ENCODE data around the gene ZDHHC6. TPM values are rescaled to one million over a fixed set of nuclear protein-coding genes. Genes with fewer than 3 reads are reported as not detected.

ZDHHC6 gene
- total RNA-seq, 1 donor from 2014 or later: 37.1 TPM

- no peaks in the 10 kb centered on the region for H3K9me3 Mint-ChIP-seq
- DNase-seq (ENCODE audit: low spot score in 2 of 2, unreplicated experiment in 2 of 2): no peak
- no peak overlapping the region for H3K27ac Mint-ChIP-seq
- TF ChIP-seq, protein P1, sequence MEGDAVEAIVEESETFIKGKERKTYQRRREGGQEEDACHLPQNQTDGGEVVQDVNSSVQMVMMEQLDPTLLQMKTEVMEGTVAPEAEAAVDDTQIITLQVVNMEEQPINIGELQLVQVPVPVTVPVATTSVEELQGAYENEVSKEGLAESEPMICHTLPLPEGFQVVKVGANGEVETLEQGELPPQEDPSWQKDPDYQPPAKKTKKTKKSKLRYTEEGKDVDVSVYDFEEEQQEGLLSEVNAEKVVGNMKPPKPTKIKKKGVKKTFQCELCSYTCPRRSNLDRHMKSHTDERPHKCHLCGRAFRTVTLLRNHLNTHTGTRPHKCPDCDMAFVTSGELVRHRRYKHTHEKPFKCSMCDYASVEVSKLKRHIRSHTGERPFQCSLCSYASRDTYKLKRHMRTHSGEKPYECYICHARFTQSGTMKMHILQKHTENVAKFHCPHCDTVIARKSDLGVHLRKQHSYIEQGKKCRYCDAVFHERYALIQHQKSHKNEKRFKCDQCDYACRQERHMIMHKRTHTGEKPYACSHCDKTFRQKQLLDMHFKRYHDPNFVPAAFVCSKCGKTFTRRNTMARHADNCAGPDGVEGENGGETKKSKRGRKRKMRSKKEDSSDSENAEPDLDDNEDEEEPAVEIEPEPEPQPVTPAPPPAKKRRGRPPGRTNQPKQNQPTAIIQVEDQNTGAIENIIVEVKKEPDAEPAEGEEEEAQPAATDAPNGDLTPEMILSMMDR (IDR thresholded peaks at IDR 0.05; ENCODE audit: unreplicated experiment): no peak
- no peaks in the 10 kb centered on the region for H3K36me3 Mint-ChIP-seq
- no peaks in the 10 kb centered on the region for H3K27me3 Mint-ChIP-seq (ENCODE audit: low read depth)
- peaks cover under 1% of the 10 kb centered on the region for H3K4me1 Mint-ChIP-seq
- no peak overlapping the region for H3K4me3 Mint-ChIP-seq
Observed at GRCh38 chr10:112484399-112484798, 37.7 kb upstream of the ZDHHC6 start.

- TF ChIP-seq, protein P1 (IDR thresholded peaks at IDR 0.05; ENCODE audit: unreplicated experiment): no peak
- H3K4me3 Mint-ChIP-seq: no peak overlapping the region
Observed at GRCh38 chr10:112481602-112482001, 34.9 kb upstream of the ZDHHC6 start.

DNA sequence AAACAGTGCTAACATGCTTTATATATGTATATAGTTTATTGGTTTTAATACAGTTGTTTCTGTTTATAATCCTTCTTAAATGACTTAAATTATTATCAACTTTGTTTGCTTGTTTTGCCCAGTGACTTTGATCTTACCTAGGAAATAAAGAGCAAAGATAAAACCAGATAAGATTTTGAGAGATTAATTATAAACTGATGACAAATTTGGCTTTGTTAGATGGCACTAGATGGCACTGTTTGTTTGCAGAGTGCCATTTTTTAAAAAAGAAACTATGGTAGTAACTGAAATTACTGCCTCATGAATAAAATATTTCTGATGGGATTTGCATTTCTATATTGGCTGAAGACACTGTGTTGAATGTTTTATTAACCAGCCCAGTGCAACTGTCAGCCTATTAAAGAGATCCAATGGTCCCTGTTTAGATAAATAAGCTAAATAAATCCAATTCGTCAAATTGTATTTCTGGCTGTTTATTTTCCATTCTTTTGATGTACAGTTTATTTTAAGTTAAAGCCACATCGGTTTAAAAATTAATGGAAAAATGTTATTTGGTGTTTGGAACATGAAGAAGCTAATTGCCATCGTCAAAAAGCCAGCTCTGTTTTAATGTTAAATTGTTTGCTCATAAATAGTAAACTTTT is 29.0 kb upstream of the ZDHHC6 start:
- H3K36me3 Mint-ChIP-seq: no peaks in the 10 kb centered on the region
- no peak overlapping the region for H3K27ac Mint-ChIP-seq
- H3K9me3 Mint-ChIP-seq: no peaks in the 10 kb centered on the region
- H3K27me3 Mint-ChIP-seq (ENCODE audit: low read depth): no peaks in the 10 kb centered on the region
- H3K4me3 Mint-ChIP-seq: no peak overlapping the region
- TF ChIP-seq, protein P1 (IDR thresholded peaks at IDR 0.05; ENCODE audit: unreplicated experiment): no peak
- H3K4me1 Mint-ChIP-seq: no peaks in the 10 kb centered on the region
- DNase-seq (ENCODE audit: low spot score in 2 of 2, unreplicated experiment in 2 of 2): no peak

More at GRCh38 chr10:112481602-112482001, 34.9 kb upstream of the ZDHHC6 start:
- no peak for DNase-seq (ENCODE audit: low spot score in 2 of 2, unreplicated experiment in 2 of 2)
- Mint-ChIP-seq H3K27ac (no peak overlapping the region), H3K9me3 (no peaks in the 10 kb centered on the region), H3K4me1 (no peaks in the 10 kb centered on the region), H3K27me3 (ENCODE audit: low read depth) (no peaks in the 10 kb centered on the region), H3K36me3 (no peaks in the 10 kb centered on the region)

- Mint-ChIP-seq H3K27me3 (ENCODE audit: low read depth) (no peaks in the 10 kb centered on the region), H3K9me3 (no peaks in the 10 kb centered on the region), H3K4me3 (no peak overlapping the region), H3K4me1 (no peaks in the 10 kb centered on the region), H3K27ac (no peak overlapping the region), H3K36me3 (peaks cover 2% of the 10 kb centered on the region)
- no peak for DNase-seq (ENCODE audit: low spot score in 2 of 2, unreplicated experiment in 2 of 2)
- TF ChIP-seq, protein P1 (IDR thresholded peaks at IDR 0.05; ENCODE audit: unreplicated experiment): peak; percentile 45
Observed at GRCh38 chr10:112471878-112472487, 25.3 kb upstream of the ZDHHC6 start.

- Mint-ChIP-seq H3K9me3 (peaks cover 9% of the 10 kb centered on the region), H3K27me3 (ENCODE audit: low read depth) (no peaks in the 10 kb centered on the region), H3K36me3 (peaks cover 22% of the 10 kb centered on the region), H3K27ac (no peak overlapping the region), H3K4me3 (no peak overlapping the region), H3K4me1 (no peaks in the 10 kb centered on the region)
- TF ChIP-seq, protein P1 (IDR thresholded peaks at IDR 0.05; ENCODE audit: unreplicated experiment): no peak
- DNase-seq (ENCODE audit: low spot score in 2 of 2, unreplicated experiment in 2 of 2): no peak
Observed at GRCh38 chr10:112467541-112468075, 20.9 kb upstream of the ZDHHC6 start.

Measured in mesothelial cell of epicardium (in vitro differentiated cells).